KOPT-K1 (cell line): ENCODE data around the gene MZB1.
"Not testable (repeated sequence)": the region's sequence is repeated elsewhere in the genome, so short reads cannot be mapped to it uniquely, and the experiment has no call there.

Experiments used
- H3K27ac ChIP-seq: fragments of 200-600 bp; sonication (generic); 2 replicates; pipeline ENCODE4 v1.5.1; 2016; ENCODE audit warnings: antibody characterized with exemption, mild to moderate bottlenecking, low read depth, low read length; ENCODE audit not compliant: poor library complexity, severe bottlenecking
- H3K36me3 ChIP-seq: fragments of 200-600 bp; sonication (generic); 2 replicates; pipeline ENCODE4 v1.5.1; 2017; ENCODE audit warnings: antibody characterized with exemption, mild to moderate bottlenecking, low read length, moderate library complexity; ENCODE audit not compliant: insufficient read depth
- H3K9me3 ChIP-seq: fragments of 200-600 bp; sonication (generic); 2 replicates; pipeline ENCODE4 v1.5.1; 2017; ENCODE audit warnings: antibody characterized with exemption, low read length, mild to moderate bottlenecking; ENCODE audit not compliant: insufficient read depth, poor library complexity, severe bottlenecking

Gene MZB1

DNA sequence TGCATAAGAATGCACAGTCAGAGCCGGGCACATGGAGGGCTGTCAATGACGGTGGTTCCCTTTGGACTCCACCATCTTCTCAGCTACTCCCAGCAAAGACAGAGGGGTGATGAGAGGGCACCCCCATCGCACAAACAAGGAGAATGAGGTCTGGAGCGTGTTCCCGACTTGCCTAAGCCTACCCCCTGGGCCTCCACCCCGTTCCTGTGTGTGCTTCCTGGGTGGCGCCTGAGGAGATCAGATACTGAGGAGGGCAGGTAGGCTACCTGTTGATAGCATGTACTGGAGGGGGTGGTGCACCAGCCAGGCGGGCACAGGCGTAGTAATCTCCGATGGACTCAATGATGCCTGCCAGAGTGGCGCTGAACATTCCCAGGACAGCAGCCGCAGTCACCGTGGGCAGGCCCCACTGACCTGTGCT, 10.8 kb downstream of the MZB1 start:
- no peaks in the 10 kb centered on the region for H3K9me3 ChIP-seq
- peaks cover 24% of the 10 kb centered on the region; the same call in 1 of the 2 replicates for H3K36me3 ChIP-seq
- H3K27ac ChIP-seq, result no peak overlapping the region

DNA sequence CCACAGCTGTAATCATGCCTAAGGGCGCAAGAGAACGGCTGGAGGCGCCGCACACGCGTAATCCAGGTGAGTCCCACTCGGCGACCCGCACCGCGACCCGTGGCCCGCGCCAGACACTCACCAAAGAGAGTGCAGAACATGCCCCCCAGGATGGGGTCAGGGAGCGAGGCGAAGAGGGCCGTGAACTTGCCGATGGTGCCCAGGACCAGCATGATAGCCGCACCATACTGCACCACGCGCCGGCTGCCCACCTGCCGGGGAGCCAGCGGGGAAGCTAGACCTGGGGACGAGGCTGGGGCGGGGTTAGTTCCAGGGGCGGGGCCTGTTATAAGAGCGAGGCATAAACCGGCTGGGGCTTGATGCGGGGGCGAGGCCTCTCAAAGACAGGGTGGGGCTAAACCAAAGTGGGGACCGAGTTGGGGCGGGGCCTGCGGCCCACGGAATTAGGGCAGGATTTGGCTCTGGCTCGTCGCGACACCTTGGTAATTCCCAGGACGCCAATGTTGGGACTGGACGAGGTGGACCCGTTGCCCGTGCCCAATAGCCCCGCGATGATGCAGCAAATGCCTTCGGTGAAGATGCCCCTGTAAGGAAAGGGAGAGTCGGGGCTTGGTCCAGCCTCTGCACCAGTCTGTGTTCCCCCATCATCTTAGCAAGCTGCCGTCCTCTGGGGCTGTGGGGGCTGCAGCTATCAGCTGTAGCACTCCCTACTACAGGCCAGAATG, 11.4 kb downstream of the MZB1 start:
- peaks cover 31% of the 10 kb centered on the region; the same call in 1 of the 2 replicates for H3K36me3 ChIP-seq
- H3K9me3 ChIP-seq, result no peaks in the 10 kb centered on the region
- H3K27ac ChIP-seq, result no peak overlapping the region

- Histone ChIP-seq H3K27ac (no peak overlapping the region), H3K9me3 (no peaks in the 10 kb centered on the region), H3K36me3 (peaks cover 34% of the 10 kb centered on the region; the same call in 1 of the 2 replicates)
These were observed 12.5 kb downstream of the MZB1 start for GRCh38 chr5:139377226-139377625.

DNA sequence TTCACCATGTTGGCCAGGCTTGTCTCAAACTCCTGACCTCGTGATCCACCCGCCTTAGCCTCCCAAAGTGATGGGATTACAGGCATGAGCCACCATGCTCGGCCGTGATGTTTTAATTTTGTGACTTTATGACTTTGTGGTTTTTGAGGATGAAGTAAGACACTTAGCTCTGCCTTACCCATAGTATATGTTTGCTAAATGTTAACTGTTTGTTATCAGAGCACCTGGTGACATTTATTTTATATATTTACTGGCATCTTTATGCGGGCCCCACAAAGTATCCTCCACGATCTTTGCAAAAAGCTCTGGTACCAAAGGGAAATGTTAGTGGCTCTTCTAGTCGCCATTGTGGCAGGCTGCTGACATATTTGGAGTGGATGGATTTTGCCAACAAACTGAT, 13.3 kb downstream of the MZB1 start:
- Histone ChIP-seq H3K9me3 (no peaks in the 10 kb centered on the region), H3K27ac (no peak overlapping the region), H3K36me3 (peaks cover 43% of the 10 kb centered on the region)

- peaks cover 55% of the 10 kb centered on the region for H3K36me3 ChIP-seq
- no peaks in the 10 kb centered on the region for H3K9me3 ChIP-seq
- no peak overlapping the region for H3K27ac ChIP-seq
These were observed 14.8 kb downstream of the MZB1 start for GRCh38 chr5:139374909-139375308.

DNA sequence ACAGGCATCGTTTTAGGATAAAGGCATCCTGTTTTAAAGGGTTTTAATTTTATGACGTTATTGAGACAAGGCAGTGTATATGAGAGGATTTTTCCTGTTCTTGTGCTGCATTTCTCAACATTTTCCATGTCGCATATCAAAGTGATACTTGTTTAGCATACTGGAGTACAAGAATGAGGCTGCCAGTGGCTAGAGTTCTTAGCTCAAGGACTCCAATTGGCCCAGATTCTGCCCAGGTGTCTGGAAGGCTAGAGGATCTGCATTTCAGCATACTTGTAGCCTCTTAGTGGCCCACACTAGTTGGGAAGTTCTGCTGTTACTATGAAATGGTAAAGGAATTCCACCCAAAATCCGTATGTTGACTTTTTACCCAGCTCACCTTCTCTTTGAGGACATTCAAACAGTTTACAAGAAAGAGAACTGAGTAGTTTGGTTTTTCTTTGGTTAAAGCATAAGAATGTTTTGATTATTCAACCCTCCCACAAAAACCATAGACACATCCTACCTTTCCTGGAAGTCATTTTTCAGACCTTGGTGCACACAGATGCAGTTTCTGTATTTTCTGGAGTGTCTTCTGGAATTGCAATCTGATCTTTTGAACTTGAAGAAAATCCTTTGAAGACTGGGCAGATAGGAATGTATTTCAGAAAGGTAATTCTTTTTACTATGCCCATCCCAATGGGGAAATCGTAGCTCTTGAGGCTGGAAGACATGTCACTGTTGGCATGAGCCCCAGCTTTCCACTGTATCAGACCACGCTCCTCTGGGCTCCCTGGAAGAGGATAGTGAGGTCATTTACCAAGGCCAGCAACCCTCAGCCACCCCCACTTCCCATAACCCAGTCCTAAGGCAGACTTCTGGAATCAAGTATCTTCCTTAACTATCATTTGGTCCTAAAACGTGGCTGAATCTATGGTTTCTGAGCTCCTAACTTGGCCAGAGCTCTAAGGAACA, 18.0 kb downstream of the MZB1 start:
- H3K27ac ChIP-seq, result no peak overlapping the region
- H3K36me3 ChIP-seq, result peaks cover 69% of the 10 kb centered on the region

DNA sequence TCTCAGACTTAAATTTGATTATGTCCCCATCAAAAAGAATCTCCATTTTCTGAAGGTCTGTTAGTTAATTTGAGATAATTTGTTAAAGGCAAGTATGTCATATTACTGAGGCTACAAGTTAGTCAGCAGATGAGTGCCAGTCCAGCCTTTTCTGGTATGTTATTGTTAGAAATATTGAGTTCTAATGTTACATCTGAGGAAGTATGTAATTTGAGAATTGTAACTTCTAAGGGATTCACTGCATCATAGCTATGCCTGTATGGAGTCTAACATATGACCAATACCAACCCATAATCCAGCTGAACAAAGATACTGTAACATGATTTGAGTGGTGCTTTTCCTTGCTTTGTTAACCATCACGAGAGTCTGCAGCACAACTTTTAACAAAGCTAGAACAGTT, 20.5 kb downstream of the MZB1 start:
- Histone ChIP-seq H3K36me3 (peaks cover 86% of the 10 kb centered on the region), H3K27ac (no peak overlapping the region), H3K9me3 (no peaks in the 10 kb centered on the region)

More for the DNA sequence above, 18.0 kb downstream of the MZB1 start:
- H3K9me3 ChIP-seq, result no peaks in the 10 kb centered on the region

GRCh38 chr5:139368613-139369012, 21.1 kb downstream of the MZB1 start:
- peaks cover 86% of the 10 kb centered on the region for H3K36me3 ChIP-seq
- H3K27ac ChIP-seq, result no peak overlapping the region
- no peaks in the 10 kb centered on the region for H3K9me3 ChIP-seq

DNA sequence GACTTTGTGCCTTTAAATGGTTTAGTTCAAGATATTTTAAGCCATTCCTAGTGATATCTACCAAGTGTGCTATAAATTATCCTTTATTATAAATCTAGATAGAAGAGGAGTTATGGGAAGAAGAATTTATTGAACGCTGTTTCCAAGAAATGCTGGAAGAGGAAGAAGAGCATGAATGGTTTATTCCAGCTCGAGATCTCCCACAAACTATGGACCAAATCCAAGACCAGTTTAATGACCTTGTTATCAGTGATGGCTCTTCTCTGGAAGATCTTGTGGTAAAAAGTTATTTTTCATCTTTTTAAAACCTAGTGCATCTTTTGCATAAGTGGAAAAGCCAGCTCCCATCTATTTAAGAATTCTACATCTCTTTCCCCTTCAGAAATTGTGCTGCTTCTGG, 25.2 kb downstream of the MZB1 start:
- Histone ChIP-seq H3K27ac (no peak overlapping the region), H3K36me3 (peaks cover 78% of the 10 kb centered on the region), H3K9me3 (no peaks in the 10 kb centered on the region)

GRCh38 chr5:139363937-139364336, 25.8 kb downstream of the MZB1 start:
- Histone ChIP-seq H3K9me3 (no peaks in the 10 kb centered on the region), H3K36me3 (peaks cover 73% of the 10 kb centered on the region), H3K27ac (no peak overlapping the region)

- no peaks in the 10 kb centered on the region for H3K9me3 ChIP-seq
- H3K36me3 ChIP-seq, result peaks cover 55% of the 10 kb centered on the region
- H3K27ac ChIP-seq, result no peak overlapping the region
These were observed 27.8 kb downstream of the MZB1 start for GRCh38 chr5:139361835-139362429.

- Histone ChIP-seq H3K27ac (no peak overlapping the region), H3K36me3 (peaks cover 40% of the 10 kb centered on the region), H3K9me3 (no peaks in the 10 kb centered on the region)
These were observed 29.3 kb downstream of the MZB1 start for GRCh38 chr5:139360384-139360783.

- Histone ChIP-seq H3K36me3 (peaks cover 31% of the 10 kb centered on the region), H3K9me3 (peaks cover 9% of the 10 kb centered on the region), H3K27ac (no peak overlapping the region)
These were observed 31.6 kb downstream of the MZB1 start for GRCh38 chr5:139358064-139358463.

DNA sequence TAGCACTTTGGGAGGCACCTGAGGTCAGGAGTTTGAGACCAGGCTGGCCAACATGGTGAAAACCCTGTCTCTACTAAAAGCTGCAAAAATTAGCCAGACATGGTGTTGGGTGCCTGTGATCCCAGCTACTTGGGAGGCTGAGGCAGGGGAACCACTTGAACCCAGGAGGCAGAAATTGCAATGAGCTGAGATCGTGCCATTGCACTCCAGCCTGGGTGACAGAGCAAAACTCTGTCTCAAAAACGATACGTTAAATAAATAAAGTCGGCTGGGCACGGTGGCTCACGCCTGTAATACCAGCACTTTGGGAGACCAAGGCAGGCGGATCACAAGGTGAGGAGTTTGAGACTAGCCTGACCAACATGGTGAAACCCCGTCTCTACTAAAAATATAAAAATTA, 33.8 kb downstream of the MZB1 start:
- H3K27ac ChIP-seq, H3K9me3 ChIP-seq: not testable (repeated sequence)
- peaks cover 22% of the 10 kb centered on the region for H3K36me3 ChIP-seq

DNA sequence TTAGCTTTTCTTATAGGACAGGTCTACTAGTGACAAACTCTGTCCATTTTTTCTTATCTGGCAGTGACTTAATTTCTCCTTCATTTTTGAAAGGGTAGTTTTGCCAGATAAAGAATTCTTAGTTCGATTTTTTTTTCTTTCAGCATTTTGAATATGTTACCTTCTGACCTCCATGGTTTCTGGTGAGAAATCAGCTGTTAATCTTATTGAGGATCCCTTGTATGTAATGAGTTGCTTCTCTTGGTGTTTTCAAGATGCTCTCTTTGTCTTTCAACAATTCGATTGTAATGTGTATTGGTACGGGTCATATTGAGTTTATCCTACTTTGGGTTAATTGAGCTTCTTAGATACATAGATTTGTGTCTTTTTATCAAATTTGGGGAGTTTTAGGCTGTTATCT, 35.5 kb downstream of the MZB1 start:
- H3K9me3 ChIP-seq, result peaks cover 9% of the 10 kb centered on the region
- H3K36me3 ChIP-seq, result peaks cover 26% of the 10 kb centered on the region
- no peak overlapping the region for H3K27ac ChIP-seq
